H1 (cell line): ENCODE data around the gene WFDC1. TPM values are rescaled to one million over a fixed set of nuclear protein-coding genes. Genes with fewer than 3 reads are reported as not detected.

Experiments
- CTCF ChIA-PET: fragments of 300-600 bp; sonication (Branson Sonifier 250); formaldehyde crosslinking; loops from one replicate; lab custom pipeline; 2021; ENCODE audit not compliant: partially characterized antibody; lab: Charles Lee
- POLR2A ChIA-PET: fragments of 300-600 bp; sonication (Branson Sonifier 250); formaldehyde crosslinking; loops from one replicate; lab custom pipeline; 2021; ENCODE audit warnings: inconsistent platforms; ENCODE audit not compliant: partially characterized antibody; lab: Charles Lee
- DNase-seq, 2 experiments: peaks; one replicate each; pipeline versions ENCODE4 v3.0.0 to v3.0.0-alpha.2; 2010 to 2022; ENCODE audit warnings: low spot score in 2 of 2, low read depth in 1 of 2, mixed read lengths in 1 of 2
- FAIRE-seq: peaks from 2 replicates; lab custom pipeline; 2011; peaks lifted over from hg19 to GRCh38; lab: Jason Lieb, UNC
- H2AFZ ChIP-seq: 2 replicates; pipeline ENCODE4 v1.8.1; 2012; ENCODE audit warnings: low read length, inconsistent platforms
- H2AK5ac ChIP-seq: 2 replicates; pipeline ENCODE4 v1.6.1; 2013; ENCODE audit warnings: low read depth, low read length
- H2BK120ac ChIP-seq: replicated peaks from 2 replicates; pipeline ENCODE3; 2013; ENCODE audit warnings: low read depth, low read length, inconsistent platforms
- H2BK12ac ChIP-seq: 2 replicates; pipeline ENCODE4 v1.6.1; 2013; ENCODE audit warnings: low read depth, low read length
- H2BK15ac ChIP-seq: 2 replicates; pipeline ENCODE4 v1.6.1; 2013; ENCODE audit warnings: low read length
- H2BK20ac ChIP-seq: 2 replicates; pipeline ENCODE4 v1.6.1; 2013; ENCODE audit warnings: low read length
- H2BK5ac ChIP-seq: 2 replicates; pipeline ENCODE4 v1.6.1; 2013; ENCODE audit warnings: low read depth, low read length
- H3K14ac ChIP-seq: 2 replicates; pipeline ENCODE4 v1.6.1; 2013; ENCODE audit warnings: inconsistent platforms; ENCODE audit not compliant: insufficient read length
- H3K18ac ChIP-seq: 2 replicates; pipeline ENCODE4 v1.6.1; 2013; ENCODE audit warnings: low read length; ENCODE audit errors: extremely low read depth
- H3K23ac ChIP-seq: 2 replicates; pipeline ENCODE4 v1.6.1; 2013; ENCODE audit warnings: inconsistent platforms; ENCODE audit not compliant: insufficient read length
- H3K23me2 ChIP-seq: 2 replicates; pipeline ENCODE4 v1.6.1; 2013; ENCODE audit warnings: low read depth, low read length
- H3K27ac ChIP-seq: 2 replicates; pipeline ENCODE4 v1.6.1; 2011; ENCODE audit warnings: low read depth, low read length, inconsistent platforms
- H3K27me3 ChIP-seq, 4 experiments: replicated peaks in 1 of 4; 1 replicate in 1 of 4; 2 replicates in 3 of 4; pipeline versions ENCODE4 v1.6.1 to v1.8.1; 2011 to 2013; ENCODE audit warnings: low read length in 3 of 4, mild to moderate bottlenecking in 3 of 4, inconsistent platforms in 2 of 4, mixed read lengths in 2 of 4, moderate library complexity in 1 of 4; ENCODE audit not compliant: control insufficient read depth in 3 of 4, insufficient read depth in 3 of 4; ENCODE audit errors: extremely low read depth in 1 of 4
- H3K36me3 ChIP-seq, 4 experiments: 2 replicates each; pipeline versions ENCODE4 v1.6.1 to v1.8.1; 2011 to 2013; ENCODE audit warnings: mild to moderate bottlenecking in 4 of 4, low read length in 3 of 4, moderate library complexity in 2 of 4, control low read depth in 1 of 4, inconsistent platforms in 1 of 4; ENCODE audit not compliant: insufficient read depth in 4 of 4, control insufficient read depth in 2 of 4
- H3K4ac ChIP-seq: replicated peaks from 2 replicates; pipeline ENCODE3; 2013; ENCODE audit warnings: low read length, low read depth, mixed read lengths, inconsistent platforms; ENCODE audit not compliant: insufficient read length
- H3K4me1 ChIP-seq, 4 experiments: replicated peaks in 1 of 4; 1 replicate in 1 of 4; 2 replicates in 3 of 4; pipeline versions ENCODE4 v1.6.1 to v1.8.1; 2011 to 2013; ENCODE audit warnings: low read length in 3 of 4, inconsistent platforms in 2 of 4, mixed read lengths in 1 of 4; ENCODE audit not compliant: insufficient read depth in 4 of 4, control insufficient read depth in 3 of 4
- H3K4me2 ChIP-seq, 2 experiments: 2 replicates each; pipeline versions ENCODE4 v1.6.1 to v1.8.1; 2011 to 2013; ENCODE audit warnings: low read depth in 2 of 2, low read length in 2 of 2, control low read depth in 1 of 2, inconsistent platforms in 1 of 2, mild to moderate bottlenecking in 1 of 2; ENCODE audit not compliant: insufficient read depth in 1 of 2
- H3K4me3 ChIP-seq, 4 experiments: fragments of 200-600, 300-600 bp in 1 of 4; sonication (generic), shearing (Covaris generic), sonication (Bioruptor Twin) in 1 of 4; 2 replicates each; pipeline versions ENCODE4 v1.5.1 to v1.8.1; 2011 to 2016; ENCODE audit warnings: low read length in 4 of 4, low read depth in 3 of 4, control low read depth in 2 of 4, inconsistent platforms in 2 of 4, mild to moderate bottlenecking in 2 of 4, mixed read lengths in 1 of 4, moderate library complexity in 1 of 4; ENCODE audit not compliant: insufficient read depth in 2 of 4; ENCODE audit errors: extremely low read depth in 1 of 4
- H3K56ac ChIP-seq: replicated peaks from 2 replicates; pipeline ENCODE3; 2013; ENCODE audit warnings: low read depth, mild to moderate bottlenecking, mixed read lengths, low read length, inconsistent platforms; ENCODE audit not compliant: insufficient read length
- H3K79me1 ChIP-seq: 2 replicates; pipeline ENCODE4 v1.6.1; 2013; ENCODE audit warnings: low read depth, low read length, control low read depth
- H3K79me2 ChIP-seq, 2 experiments: 2 replicates each; pipeline versions ENCODE4 v1.6.1 to v1.8.1; 2012 to 2013; ENCODE audit warnings: low read length in 2 of 2, mild to moderate bottlenecking in 2 of 2, inconsistent platforms in 1 of 2; ENCODE audit not compliant: insufficient read depth in 2 of 2, control insufficient read depth in 1 of 2
- H3K9ac ChIP-seq, 4 experiments: replicated peaks in 1 of 4; 1 replicate in 1 of 4; 2 replicates in 3 of 4; pipeline versions ENCODE4 v1.6.1 to v1.8.1; 2011 to 2013; ENCODE audit warnings: low read depth in 3 of 4, low read length in 3 of 4, control low read depth in 2 of 4, mild to moderate bottlenecking in 2 of 4, moderate library complexity in 2 of 4, inconsistent platforms in 1 of 4; ENCODE audit errors: extremely low read depth in 1 of 4
- H3K9me3 ChIP-seq, 2 experiments: 2 replicates each; pipeline versions ENCODE4 v1.6.1 to v1.8.1; 2012 to 2013; ENCODE audit warnings: mild to moderate bottlenecking in 2 of 2, moderate library complexity in 2 of 2, control low read depth in 1 of 2, inconsistent platforms in 1 of 2, low read depth in 1 of 2, low read length in 1 of 2, mixed read lengths in 1 of 2; ENCODE audit not compliant: insufficient read depth in 2 of 2
- H4K20me1 ChIP-seq, 2 experiments: replicated peaks in 1 of 2; 2 replicates each; pipeline versions ENCODE3 to v1.8.1; 2011 to 2013; ENCODE audit warnings: inconsistent platforms in 2 of 2, low read length in 2 of 2, mild to moderate bottlenecking in 1 of 2; ENCODE audit not compliant: insufficient read depth in 2 of 2, control insufficient read depth in 1 of 2
- H4K5ac ChIP-seq: 2 replicates; pipeline ENCODE4 v1.6.1; 2013; ENCODE audit warnings: low read length, low read depth, mixed read lengths, inconsistent platforms; ENCODE audit not compliant: insufficient read length
- H4K8ac ChIP-seq: 2 replicates; pipeline ENCODE4 v1.8.0; 2013; ENCODE audit warnings: mild to moderate bottlenecking, moderate library complexity, low read length, inconsistent platforms; ENCODE audit not compliant: insufficient read depth; ENCODE audit errors: extremely low read depth
- H4K91ac ChIP-seq: replicated peaks from 2 replicates; pipeline ENCODE3; 2013; ENCODE audit warnings: low read length, mixed read lengths, inconsistent platforms; ENCODE audit not compliant: insufficient read length
- BACH1 ChIP-seq: IDR thresholded peaks from 2 replicates; pipeline ENCODE4 v1.6.1; 2012; ENCODE audit warnings: low read length, improper control_type of control experiment
- CEBPB ChIP-seq: IDR thresholded peaks from 2 replicates; pipeline ENCODE4 v1.6.1; 2012; ENCODE audit warnings: low read depth, low read length
- EGR1 ChIP-seq: IDR thresholded peaks from 2 replicates; pipeline ENCODE4 v1.6.1; 2011; ENCODE audit warnings: low read depth, low read length, borderline replicate concordance
- HDAC2 ChIP-seq, 2 experiments: fragments of 300-600 bp in 1 of 2; sonication (generic) in 1 of 2; IDR thresholded peaks; 2 replicates each; pipeline ENCODE4 v1.6.1; 2011 to 2012; ENCODE audit warnings: low read depth in 2 of 2, low read length in 2 of 2, mild to moderate bottlenecking in 2 of 2, moderate library complexity in 2 of 2, borderline replicate concordance in 1 of 2, inconsistent platforms in 1 of 2
- JUND ChIP-seq: IDR thresholded peaks from 2 replicates; pipeline ENCODE4 v1.6.1; 2011; ENCODE audit warnings: mild to moderate bottlenecking, improper control_type of control experiment, low read length
- MAFK ChIP-seq: IDR thresholded peaks from 2 replicates; pipeline ENCODE4 v1.6.1; 2012; ENCODE audit warnings: low read depth, mild to moderate bottlenecking, improper control_type of control experiment, low read length
- SIN3A ChIP-seq, 2 experiments: IDR thresholded peaks in 1 of 2; conservative IDR thresholded peaks in 1 of 2; 2 replicates each; pipeline ENCODE4 v1.6.1; 2011 to 2012; ENCODE audit warnings: low read length in 2 of 2, improper control_type of control experiment in 1 of 2, low read depth in 1 of 2, mild to moderate bottlenecking in 1 of 2
- SP1 ChIP-seq: IDR thresholded peaks from 2 replicates; pipeline ENCODE4 v1.6.1; 2011; ENCODE audit warnings: low read depth, low read length
- SRF ChIP-seq: IDR thresholded peaks from 2 replicates; pipeline ENCODE4 v1.6.1; 2011; ENCODE audit warnings: mild to moderate bottlenecking, low read depth, low read length, moderate library complexity
- TAF1 ChIP-seq: IDR thresholded peaks from 2 replicates; pipeline ENCODE4 v1.6.1; 2011; ENCODE audit warnings: mild to moderate bottlenecking, low read depth, low read length
- ZNF274 ChIP-seq: IDR thresholded peaks from 2 replicates; pipeline ENCODE4 v1.7.0; 2012; ENCODE audit warnings: low read length, borderline replicate concordance; ENCODE audit errors: extremely low read depth
- WGBS, 2 experiments: shearing (Covaris generic) in 1 of 2; methylation state at CpG; one replicate each; pipeline versions ENCODE4 v1.1.6 to v1.1.7; 2013 to 2015; ENCODE audit warnings: low lambda C conversion rate in 2 of 2, mixed read lengths in 2 of 2, inconsistent platforms in 1 of 2, low coverage in 1 of 2, missing lambda C conversion rate in 1 of 2; ENCODE audit not compliant: insufficient replicate concordance in 2 of 2, insufficient coverage in 1 of 2, insufficient read length in 1 of 2; ENCODE audit errors: extremely low coverage in 1 of 2, missing lambda C conversion rate in 1 of 2; 5-methylcytosine and 5-hydroxymethylcytosine counted together
- polyA plus RNA-seq, 7 experiments: library from polyadenylated mRNA; depleted of rRNA in 3 of 7; stranded (reverse) in 5 of 7; unstranded in 2 of 7; fragments of >200 nt in 5 of 7; fragments of 200-250 nt in 2 of 7; gene quantifications; 1 replicate in 5 of 7; 2 replicates in 1 of 7; 4 replicates in 1 of 7; pipeline versions ENCODE4 v1.2.1 to v1.2.3, GENCODE V29; 2011 to 2013; ENCODE audit warnings: missing spikeins in 2 of 7, mixed read lengths in 2 of 7
- total RNA-seq: library from RNA; stranded (reverse); fragmentation: NEBNext Ultra II Directional; extraction: Animal tissue kit (Norgen Biotek cat#: 25700); gene quantifications from 2 replicates; pipeline ENCODE4 v1.2.1, GENCODE V29; 2021

The WFDC1 gene
- total and polyA plus RNA-seq, 2 of the 8 experiments (the other 6 are each of a cell fraction or from before 2014, with no cell fraction given) = 0.70 to 1.1 TPM

DNA sequence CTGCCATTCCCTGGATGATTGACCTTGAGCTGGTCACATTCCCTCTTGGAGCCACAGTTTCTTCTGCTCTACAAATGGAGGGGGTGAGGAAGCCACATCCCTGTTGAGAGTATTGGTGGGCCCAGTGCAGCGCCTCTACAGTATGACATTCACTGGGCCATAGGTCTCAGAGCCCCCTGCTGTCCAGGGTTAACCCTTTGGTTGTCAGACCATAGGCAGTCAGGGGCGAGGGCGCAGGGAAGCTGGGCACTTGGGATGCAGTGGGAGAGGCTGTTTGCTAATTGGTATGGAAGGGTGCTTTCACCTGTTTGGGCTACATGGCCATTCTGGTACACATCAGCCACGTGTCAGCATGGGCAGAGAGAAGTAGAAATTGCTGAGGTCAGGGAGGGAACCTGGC, 27.3 kb upstream of the WFDC1 start:
- TF ChIP-seq EGR1 = no peak
- TF ChIP-seq ZNF274 = no peak
- TF ChIP-seq JUND = no peak
- TF ChIP-seq MAFK = no peak
- no peak for TF ChIP-seq BACH1
- TF ChIP-seq TAF1 = no peak
- no peak for TF ChIP-seq HDAC2 (IDR thresholded peaks at IDR 0.05; ENCODE audit: borderline replicate concordance in 1 of 2, low read depth in 2 of 2, low read length in 2 of 2)
- no peak for TF ChIP-seq SIN3A (conservative IDR thresholded peaks at IDR 0.05 in 1 of 2, IDR thresholded peaks at IDR 0.05 in 1 of 2; ENCODE audit: low read depth in 1 of 2, low read length in 2 of 2)
- TF ChIP-seq SRF = no peak
- no peak for TF ChIP-seq CEBPB
- no peak for TF ChIP-seq SP1
- no peak overlapping the region for H3K14ac ChIP-seq
- no peaks in the 10 kb centered on the region for H3K79me1 ChIP-seq
- 77% methylated on average over 4 of the region's 4 CpGs; no CpG with 5 or more reads in 1 of the 2 experiments for WGBS, 2 experiments
- H2AK5ac ChIP-seq = no peak overlapping the region
- H3K9me3 ChIP-seq = no peaks in the 10 kb centered on the region
- no peak overlapping the region for H3K23ac ChIP-seq
- H3K56ac ChIP-seq = no peak overlapping the region
- peaks cover 3% of the 10 kb centered on the region; the same call in 1 of the 2 replicates for H3K23me2 ChIP-seq
- no peak overlapping the region for H2BK12ac ChIP-seq
- H4K5ac ChIP-seq = no peak overlapping the region
- H4K91ac ChIP-seq = no peak overlapping the region
- H2BK20ac ChIP-seq = no peak overlapping the region
- no peaks in the 10 kb centered on the region for H3K79me2 ChIP-seq
- no peaks in the 10 kb centered on the region for H3K36me3 ChIP-seq
- H3K9ac ChIP-seq = no peak overlapping the region
- ChIA-PET CTCF (interaction anchor here (1.0 to 3.3 kb wide), 7 partner anchors 9 to 1153 kb away, joined by 3 to 16 read pairs (median 4); no protein-coding TSS in a partner anchor), POLR2A (no interaction called here)
- H3K4me1 ChIP-seq = peaks cover 0 to 2% (median 0%) of the 10 kb centered on the region in 4 experiments; a peak in 2 of 7 replicates
- DNase-seq (no peak), FAIRE-seq (no peak)
- no peak overlapping the region for H3K4ac ChIP-seq
- no peak overlapping the region for H3K4me3 ChIP-seq
- peak overlapping the region in 1 of 2 experiments; percentile 43; a peak in 1 of 4 replicates for H3K4me2 ChIP-seq
- no peaks in the 10 kb centered on the region for H4K20me1 ChIP-seq
- H4K8ac ChIP-seq = no peak overlapping the region
- H2BK15ac ChIP-seq = no peak overlapping the region
- H2BK120ac ChIP-seq = no peak overlapping the region
- no peak overlapping the region for H2BK5ac ChIP-seq
- no peak overlapping the region for H3K27ac ChIP-seq
- H2AFZ ChIP-seq = no peak overlapping the region
- peaks cover 0 to 3% (median 0%) of the 10 kb centered on the region in 4 experiments; a peak in 1 of 7 replicates for H3K27me3 ChIP-seq
- no peak overlapping the region for H3K18ac ChIP-seq
